HCT116 (cell line): ENCODE data around the gene USP30. TPM values are rescaled to one million over a fixed set of nuclear protein-coding genes. Genes with fewer than 3 reads are reported as not detected.

Source experiments
- ATAC-seq: fragments of 200-7000 bp; cut with Tn5 transposase; 2 replicates; pipeline ENCODE4 v1.9.1; 2020; ENCODE audit warnings: mild to moderate bottlenecking, moderate library complexity
- BruUV-seq: library from RNA; stranded (reverse); fragments of 400-500 nt; replicated peaks from 2 replicates; lab custom pipeline; 2021; lab: Mats Ljungman, UMichigan
- CTCF ChIA-PET: fragments of 300-600 bp; sonication (Branson Sonifier 250); formaldehyde crosslinking; loops from one replicate; lab custom pipeline; 2021; ENCODE audit warnings: antibody characterized with exemption; lab: Charles Lee
- POLR2A ChIA-PET: fragments of 300-600, 350-600 bp; sonication (Branson Sonifier 250); formaldehyde crosslinking; loops from one replicate; lab custom pipeline; 2021; ENCODE audit warnings: antibody characterized with exemption; lab: Charles Lee
- RAD21 ChIA-PET, 2 experiments: fragments of 300-600 bp; sonication (Branson Sonifier 250); formaldehyde crosslinking; loops; one replicate each; lab custom pipeline; 2023; ENCODE audit warnings: low total read pairs in 2 of 2; ENCODE audit not compliant: uncharacterized antibody in 2 of 2, unreplicated experiment in 2 of 2, low non-redundant PET in 1 of 2; lab: Charles Lee
- DNase-seq: peaks from one replicate; pipeline ENCODE4 v3.0.0-alpha.2; 2010; ENCODE audit warnings: low read depth, low spot score
- H2AFZ ChIP-seq: fragments of 200-600 bp; shearing (Covaris generic), sonication (generic); 2 replicates; pipeline ENCODE4 v1.6.1; 2017; ENCODE audit warnings: low read depth, mixed run types, mixed read lengths, antibody characterized with exemption, low read length; ENCODE audit not compliant: poor library complexity, severe bottlenecking
- H3K27ac ChIP-seq: 2 replicates; pipeline ENCODE4 v1.5.1; 2012; ENCODE audit warnings: low read depth, low read length
- H3K27me3 ChIP-seq: fragments of 200-600 bp; sonication (generic); 2 replicates; pipeline ENCODE4 v1.6.1; 2016; ENCODE audit warnings: mixed run types, low read length, mixed read lengths; ENCODE audit not compliant: insufficient read depth
- H3K36me3 ChIP-seq, 2 experiments: fragments of 200-500 bp in 1 of 2; fragments of 200-600 bp in 1 of 2; sonication (Bioruptor generic) in 1 of 2; sonication (generic) in 1 of 2; 2 replicates each; pipeline versions ENCODE4 v1.5.1 to v1.6.1; 2014 to 2016; ENCODE audit warnings: low read length in 2 of 2, inconsistent platforms in 1 of 2, mixed read lengths in 1 of 2, mixed run types in 1 of 2; ENCODE audit not compliant: insufficient read depth in 2 of 2, control insufficient read depth in 1 of 2
- H3K4me1 ChIP-seq, 2 experiments: fragments of 200-600 bp in 1 of 2; sonication (generic) in 1 of 2; 2 replicates each; pipeline versions ENCODE4 v1.5.1 to v1.6.1; 2012 to 2017; ENCODE audit warnings: low read length in 2 of 2, inconsistent platforms in 1 of 2, mild to moderate bottlenecking in 1 of 2, mixed read lengths in 1 of 2, mixed run types in 1 of 2, moderate library complexity in 1 of 2; ENCODE audit not compliant: insufficient read depth in 2 of 2, control insufficient read depth in 1 of 2
- H3K4me2 ChIP-seq: fragments of 200-600 bp; sonication (generic); 2 replicates; pipeline ENCODE4 v1.6.1; 2017; ENCODE audit warnings: mixed run types, low read length, mixed read lengths
- H3K4me3 ChIP-seq, 2 experiments: fragments of 200-600 bp in 1 of 2; sonication (generic) in 1 of 2; replicated peaks in 1 of 2; 2 replicates each; pipeline ENCODE4 v1.5.1; 2011 to 2016; ENCODE audit warnings: low read length in 2 of 2, control low read depth in 1 of 2, low read depth in 1 of 2, mild to moderate bottlenecking in 1 of 2, mixed read lengths in 1 of 2, mixed run types in 1 of 2
- H3K79me2 ChIP-seq: fragments of 200-600 bp; sonication (generic); 2 replicates; pipeline ENCODE4 v1.6.1; 2017; ENCODE audit warnings: mild to moderate bottlenecking, mixed run types, low read length, moderate library complexity, mixed read lengths; ENCODE audit not compliant: insufficient read depth
- H3K9ac ChIP-seq: fragments of 200-600 bp; sonication (generic); 2 replicates; pipeline ENCODE4 v1.6.1; 2016; ENCODE audit warnings: low read length, mixed read lengths
- H3K9me2 ChIP-seq: fragments of 200-600 bp; sonication (generic), shearing (Covaris generic); 2 replicates; pipeline ENCODE4 v1.6.1; 2017; ENCODE audit warnings: mixed run types, mild to moderate bottlenecking, moderate library complexity; ENCODE audit not compliant: insufficient read depth
- H3K9me3 ChIP-seq, 2 experiments: fragments of 200-500 bp in 1 of 2; fragments of 200-600 bp in 1 of 2; sonication (Bioruptor generic) in 1 of 2; sonication (generic) in 1 of 2; 2 replicates each; pipeline ENCODE4 v1.6.1; 2014 to 2017; ENCODE audit warnings: low read length in 2 of 2, mixed read lengths in 2 of 2, inconsistent platforms in 1 of 2, low read depth in 1 of 2, mild to moderate bottlenecking in 1 of 2, mixed run types in 1 of 2, moderate library complexity in 1 of 2; ENCODE audit not compliant: control insufficient read depth in 1 of 2, insufficient read depth in 1 of 2
- H4K20me1 ChIP-seq: fragments of 200-600 bp; sonication (generic), shearing (Covaris generic); 2 replicates; pipeline ENCODE4 v1.6.1; 2017; ENCODE audit warnings: mixed run types, mild to moderate bottlenecking, moderate library complexity; ENCODE audit not compliant: insufficient read depth
- CBX3 ChIP-seq: IDR thresholded peaks from 2 replicates; pipeline ENCODE4 v1.6.1; 2012; ENCODE audit warnings: low read depth
- CEBPB ChIP-seq: IDR thresholded peaks from 2 replicates; pipeline ENCODE4 v1.6.1; 2012; ENCODE audit warnings: low read depth
- EZH2phosphoT487 ChIP-seq: fragments of 200-600 bp; IDR thresholded peaks from 2 replicates; pipeline ENCODE4 v1.6.1; 2018; ENCODE audit warnings: antibody characterized with exemption, borderline replicate concordance
- FOSL1 ChIP-seq: IDR thresholded peaks from 2 replicates; pipeline ENCODE4 v1.6.1; 2012; ENCODE audit warnings: low read depth
- POLR2A ChIP-seq: IDR thresholded peaks from 2 replicates; pipeline ENCODE4 v1.7.0; 2011; ENCODE audit warnings: borderline replicate concordance; ENCODE audit not compliant: insufficient read depth, insufficient read length; ENCODE audit errors: extremely low read depth
- intact Hi-C: fragments of 100-400 bp; cut with micrococcal nuclease; formaldehyde crosslinking; loops from 2 replicates; pipeline ENCODE4 v1.10.0; 2022
- total RNA-seq: library from RNA; stranded (reverse); gene quantifications from one replicate; pipeline ENCODE4 v1.2.1, GENCODE V29; 2021; ENCODE audit not compliant: unreplicated experiment
- TF ChIP-seq, protein P1 (sequence below), 3 experiments: fragments of 200-600 bp in 1 of 3; sonication (generic) in 1 of 3; IDR thresholded peaks in 2 of 3; conservative IDR thresholded peaks in 1 of 3; 2 replicates each; pipeline ENCODE4 v1.5.1; 2012 to 2017; ENCODE audit warnings: low read depth in 2 of 3, low read length in 2 of 3, antibody characterized with exemption in 1 of 3, borderline replicate concordance in 1 of 3, control low read depth in 1 of 3, mild to moderate bottlenecking in 1 of 3, mixed read lengths in 1 of 3, mixed run types in 1 of 3, moderate library complexity in 1 of 3; ENCODE audit not compliant: insufficient read depth in 1 of 3
- TF ChIP-seq, protein P2 (sequence below): IDR thresholded peaks from 2 replicates; pipeline ENCODE4 v1.6.1; 2012

USP30 gene
- total RNA-seq, 1 experiment from 2014 or later = 9.2 TPM

GRCh38 chr12:109057376-109057775 lies 5.0 kb downstream of the USP30 start:
- RAD21 ChIA-PET = no interaction called here
- H3K79me2 ChIP-seq = no peaks in the 10 kb centered on the region
- no TSS peak for BruUV-seq
- peaks cover 6 to 8% of the 10 kb centered on the region in 2 experiments; a peak in 2 of 4 replicates for H3K4me1 ChIP-seq
- TF ChIP-seq EZH2phosphoT487 = no peak
- TF ChIP-seq CBX3 = no peak
- no peak for TF ChIP-seq FOSL1
- no peak overlapping the region for H3K4me3 ChIP-seq
- intact Hi-C loops = no loop called here
- H3K27ac ChIP-seq = no peak overlapping the region
- no peaks in the 10 kb centered on the region for H4K20me1 ChIP-seq
- no peaks in the 10 kb centered on the region for H3K9me2 ChIP-seq
- DNase-seq (no peak), ATAC-seq (no peak)
- CTCF ChIA-PET = no interaction called here
- no peaks in the 10 kb centered on the region for H3K9me3 ChIP-seq
- no peaks in the 10 kb centered on the region; a peak in 1 of 4 replicates for H3K36me3 ChIP-seq
- H3K4me2 ChIP-seq = no peak overlapping the region
- no peak overlapping the region for H3K9ac ChIP-seq
- no peaks in the 10 kb centered on the region for H3K27me3 ChIP-seq
- H2AFZ ChIP-seq = no peak overlapping the region
- POLR2A ChIA-PET = no interaction called here

GRCh38 chr12:109058773-109059172 lies 6.4 kb downstream of the USP30 start:
- H3K9me3 ChIP-seq = no peaks in the 10 kb centered on the region
- H3K36me3 ChIP-seq = no peaks in the 10 kb centered on the region; a peak in 1 of 4 replicates
- no peaks in the 10 kb centered on the region for H4K20me1 ChIP-seq
- no peak overlapping the region for H3K4me3 ChIP-seq
- no peak for ATAC-seq
- H3K4me1 ChIP-seq = peaks cover 1 to 2% of the 10 kb centered on the region in 2 experiments; a peak in 2 of 4 replicates
- no peak overlapping the region for H3K9ac ChIP-seq
- ChIA-PET CTCF (no interaction called here), RAD21 (no interaction called here), POLR2A (no interaction called here)
- intact Hi-C loops = no loop called here
- no peak overlapping the region for H2AFZ ChIP-seq
- BruUV-seq = no TSS peak
- no peaks in the 10 kb centered on the region for H3K9me2 ChIP-seq
- no peak overlapping the region for H3K4me2 ChIP-seq
- H3K79me2 ChIP-seq = no peaks in the 10 kb centered on the region
- TF ChIP-seq, protein P1, sequence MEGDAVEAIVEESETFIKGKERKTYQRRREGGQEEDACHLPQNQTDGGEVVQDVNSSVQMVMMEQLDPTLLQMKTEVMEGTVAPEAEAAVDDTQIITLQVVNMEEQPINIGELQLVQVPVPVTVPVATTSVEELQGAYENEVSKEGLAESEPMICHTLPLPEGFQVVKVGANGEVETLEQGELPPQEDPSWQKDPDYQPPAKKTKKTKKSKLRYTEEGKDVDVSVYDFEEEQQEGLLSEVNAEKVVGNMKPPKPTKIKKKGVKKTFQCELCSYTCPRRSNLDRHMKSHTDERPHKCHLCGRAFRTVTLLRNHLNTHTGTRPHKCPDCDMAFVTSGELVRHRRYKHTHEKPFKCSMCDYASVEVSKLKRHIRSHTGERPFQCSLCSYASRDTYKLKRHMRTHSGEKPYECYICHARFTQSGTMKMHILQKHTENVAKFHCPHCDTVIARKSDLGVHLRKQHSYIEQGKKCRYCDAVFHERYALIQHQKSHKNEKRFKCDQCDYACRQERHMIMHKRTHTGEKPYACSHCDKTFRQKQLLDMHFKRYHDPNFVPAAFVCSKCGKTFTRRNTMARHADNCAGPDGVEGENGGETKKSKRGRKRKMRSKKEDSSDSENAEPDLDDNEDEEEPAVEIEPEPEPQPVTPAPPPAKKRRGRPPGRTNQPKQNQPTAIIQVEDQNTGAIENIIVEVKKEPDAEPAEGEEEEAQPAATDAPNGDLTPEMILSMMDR (IDR thresholded peaks at IDR 0.05 in 2 of 3, conservative IDR thresholded peaks at IDR 0.05 in 1 of 3; ENCODE audit: borderline replicate concordance in 1 of 3, insufficient read depth in 1 of 3, low read depth in 2 of 3, low read length in 2 of 3) = no peak
- no peak for TF ChIP-seq CEBPB
- TF ChIP-seq POLR2A = no peak
- TF ChIP-seq, protein P2, sequence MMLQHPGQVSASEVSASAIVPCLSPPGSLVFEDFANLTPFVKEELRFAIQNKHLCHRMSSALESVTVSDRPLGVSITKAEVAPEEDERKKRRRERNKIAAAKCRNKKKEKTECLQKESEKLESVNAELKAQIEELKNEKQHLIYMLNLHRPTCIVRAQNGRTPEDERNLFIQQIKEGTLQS = no peak
- DNase-seq = no peak
- no peak overlapping the region for H3K27ac ChIP-seq
- H3K27me3 ChIP-seq = no peaks in the 10 kb centered on the region
